ENCODE data around the gene ARRDC2. TPM values are rescaled to one million over a fixed set of nuclear protein-coding genes. Genes with fewer than 3 reads are reported as not detected.

ARRDC2 gene
- total and polyA plus RNA-seq, 2 donors from 2014 or later = 20.8 to 68.4 TPM

GRCh38 chr19:17977488-17977887 is 30.5 kb upstream of the ARRDC2 start:
- H3K36me3 ChIP-seq (ENCODE audit: control insufficient read depth in 2 of 3, insufficient read depth in 3 of 3, low read length in 3 of 3) = no peaks in the 10 kb centered on the region
- FAIRE-seq = no peak
- no peak overlapping the region for H3K27ac ChIP-seq (ENCODE audit: low read depth in 2 of 2, low read length in 2 of 2)
- no peaks in the 10 kb centered on the region for H3K27me3 ChIP-seq (ENCODE audit: control insufficient read depth, insufficient read depth, low read length)
- H3K9ac ChIP-seq (ENCODE audit: low read length in 3 of 3) = no peak overlapping the region
- TF ChIP-seq, protein P1, sequence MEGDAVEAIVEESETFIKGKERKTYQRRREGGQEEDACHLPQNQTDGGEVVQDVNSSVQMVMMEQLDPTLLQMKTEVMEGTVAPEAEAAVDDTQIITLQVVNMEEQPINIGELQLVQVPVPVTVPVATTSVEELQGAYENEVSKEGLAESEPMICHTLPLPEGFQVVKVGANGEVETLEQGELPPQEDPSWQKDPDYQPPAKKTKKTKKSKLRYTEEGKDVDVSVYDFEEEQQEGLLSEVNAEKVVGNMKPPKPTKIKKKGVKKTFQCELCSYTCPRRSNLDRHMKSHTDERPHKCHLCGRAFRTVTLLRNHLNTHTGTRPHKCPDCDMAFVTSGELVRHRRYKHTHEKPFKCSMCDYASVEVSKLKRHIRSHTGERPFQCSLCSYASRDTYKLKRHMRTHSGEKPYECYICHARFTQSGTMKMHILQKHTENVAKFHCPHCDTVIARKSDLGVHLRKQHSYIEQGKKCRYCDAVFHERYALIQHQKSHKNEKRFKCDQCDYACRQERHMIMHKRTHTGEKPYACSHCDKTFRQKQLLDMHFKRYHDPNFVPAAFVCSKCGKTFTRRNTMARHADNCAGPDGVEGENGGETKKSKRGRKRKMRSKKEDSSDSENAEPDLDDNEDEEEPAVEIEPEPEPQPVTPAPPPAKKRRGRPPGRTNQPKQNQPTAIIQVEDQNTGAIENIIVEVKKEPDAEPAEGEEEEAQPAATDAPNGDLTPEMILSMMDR (IDR thresholded peaks at IDR 0.05; ENCODE audit: borderline replicate concordance, extremely low read depth, insufficient read depth) = no peak
- intact Hi-C loops (cut with DNase I) = no loop called here
- H3K9me3 ChIP-seq (ENCODE audit: control insufficient read depth in 2 of 3, insufficient read depth in 1 of 3, low read length in 3 of 3) = no peaks in the 10 kb centered on the region
- no peak overlapping the region for H3K4me3 ChIP-seq (ENCODE audit: low read length in 3 of 3)
- no peak for DNase-seq
- no peaks in the 10 kb centered on the region for H3K4me1 ChIP-seq (ENCODE audit: control insufficient read depth in 2 of 3, insufficient read depth in 2 of 3, low read depth in 1 of 3, low read length in 3 of 3)

DNA sequence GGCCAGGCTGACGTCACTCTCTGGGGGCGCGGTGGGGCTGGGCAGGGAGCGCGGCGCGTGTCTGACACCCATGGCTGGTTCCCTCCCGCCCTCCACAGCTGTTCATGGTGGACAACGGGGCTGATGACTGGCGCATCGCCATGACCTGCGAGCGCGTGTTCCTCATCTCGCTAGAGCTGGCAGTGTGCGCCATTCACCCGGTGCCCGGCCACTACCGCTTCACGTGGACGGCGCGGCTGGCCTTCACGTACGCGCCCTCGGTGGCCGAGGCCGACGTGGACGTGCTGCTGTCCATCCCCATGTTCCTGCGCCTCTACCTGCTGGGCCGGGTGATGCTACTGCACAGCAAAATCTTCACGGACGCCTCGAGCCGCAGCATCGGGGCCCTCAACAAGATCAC is 26.4 kb upstream of the ARRDC2 start:
- DNase-seq (no peak), FAIRE-seq (no peak)
- Histone ChIP-seq H3K4me1 (ENCODE audit: control insufficient read depth in 2 of 3, insufficient read depth in 2 of 3, low read depth in 1 of 3, low read length in 3 of 3) (no peaks in the 10 kb centered on the region), H3K27ac (ENCODE audit: low read depth in 2 of 2, low read length in 2 of 2) (no peak overlapping the region), H3K27me3 (ENCODE audit: control insufficient read depth, insufficient read depth, low read length) (no peaks in the 10 kb centered on the region), H3K9me3 (ENCODE audit: control insufficient read depth in 2 of 3, insufficient read depth in 1 of 3, low read length in 3 of 3) (no peaks in the 10 kb centered on the region), H3K4me3 (ENCODE audit: low read length in 3 of 3) (no peak overlapping the region), H3K9ac (ENCODE audit: low read length in 3 of 3) (no peak overlapping the region), H3K36me3 (ENCODE audit: control insufficient read depth in 2 of 3, insufficient read depth in 3 of 3, low read length in 3 of 3) (no peaks in the 10 kb centered on the region)
- TF ChIP-seq, protein P1 (IDR thresholded peaks at IDR 0.05; ENCODE audit: borderline replicate concordance, extremely low read depth, insufficient read depth) = no peak
- intact Hi-C loops (cut with DNase I) = no loop called here

DNA sequence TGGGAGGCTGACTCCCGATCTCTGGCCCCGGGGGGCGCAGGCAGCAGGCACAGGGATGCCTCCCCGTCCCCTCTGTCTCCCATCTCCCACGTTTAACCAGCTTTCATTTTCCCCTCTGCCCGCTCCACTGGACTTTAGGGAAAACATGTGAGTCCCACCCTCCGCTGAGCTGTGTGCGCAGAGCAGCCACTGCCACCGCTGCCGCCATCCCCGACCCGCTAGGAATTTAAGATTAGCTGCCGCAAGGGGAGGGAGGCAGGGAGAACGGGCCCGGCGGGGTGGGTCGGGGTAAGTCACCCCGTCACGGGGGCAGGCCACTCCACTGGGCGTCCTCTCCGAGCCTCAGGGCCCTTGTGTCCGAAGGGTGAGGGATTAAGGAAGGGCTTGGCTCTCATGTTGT is 25.5 kb upstream of the ARRDC2 start:
- Histone ChIP-seq H3K27ac (ENCODE audit: low read depth in 2 of 2, low read length in 2 of 2) (no peak overlapping the region), H3K4me3 (ENCODE audit: low read length in 3 of 3) (no peak overlapping the region), H3K27me3 (ENCODE audit: control insufficient read depth, insufficient read depth, low read length) (no peaks in the 10 kb centered on the region), H3K9me3 (ENCODE audit: control insufficient read depth in 2 of 3, insufficient read depth in 1 of 3, low read length in 3 of 3) (no peaks in the 10 kb centered on the region), H3K4me1 (ENCODE audit: control insufficient read depth in 2 of 3, insufficient read depth in 2 of 3, low read depth in 1 of 3, low read length in 3 of 3) (no peaks in the 10 kb centered on the region), H3K36me3 (ENCODE audit: control insufficient read depth in 2 of 3, insufficient read depth in 3 of 3, low read length in 3 of 3) (no peaks in the 10 kb centered on the region), H3K9ac (ENCODE audit: low read length in 3 of 3) (no peak overlapping the region)
- TF ChIP-seq, protein P1 (IDR thresholded peaks at IDR 0.05; ENCODE audit: borderline replicate concordance, extremely low read depth, insufficient read depth) = no peak
- FAIRE-seq (no peak), DNase-seq (no peak)
- intact Hi-C loops (cut with DNase I) = no loop called here

Measured in kidney (tissue), 14 donors.